Gastroesophageal sphincter (tissue), 3 donors: ENCODE measurements around the gene ARHGAP44.

Experiments
- EP300 ChIP-seq: sonication (generic); formaldehyde crosslinking; IDR thresholded peaks from one replicate; pipeline ENCODE4 v1.6.1; 2017; ENCODE audit warnings: antibody characterized with exemption, mild to moderate bottlenecking
- POLR2A ChIP-seq, 2 donors: fragments of 450-650 bp; IDR thresholded peaks; one replicate each; pipeline ENCODE4 v1.6.1; 2017; ENCODE audit warnings: antibody characterized with exemption in 2 of 2, mild to moderate bottlenecking in 2 of 2, moderate library complexity in 1 of 2
- POLR2AphosphoS5 ChIP-seq: sonication (generic); formaldehyde crosslinking; IDR thresholded peaks from one replicate; pipeline ENCODE4 v1.6.1; 2017; ENCODE audit warnings: antibody characterized with exemption
- TF ChIP-seq, protein P1 (sequence below), 4 experiments: fragments of 200-600 bp in 2 of 4; fragments of 450-650 bp in 2 of 4; sonication (generic) in 1 of 4; IDR thresholded peaks; one replicate each; pipeline ENCODE4 v1.5.1; 2017 to 2019; ENCODE audit warnings: antibody characterized with exemption in 4 of 4, mild to moderate bottlenecking in 2 of 4, moderate library complexity in 2 of 4

DNA sequence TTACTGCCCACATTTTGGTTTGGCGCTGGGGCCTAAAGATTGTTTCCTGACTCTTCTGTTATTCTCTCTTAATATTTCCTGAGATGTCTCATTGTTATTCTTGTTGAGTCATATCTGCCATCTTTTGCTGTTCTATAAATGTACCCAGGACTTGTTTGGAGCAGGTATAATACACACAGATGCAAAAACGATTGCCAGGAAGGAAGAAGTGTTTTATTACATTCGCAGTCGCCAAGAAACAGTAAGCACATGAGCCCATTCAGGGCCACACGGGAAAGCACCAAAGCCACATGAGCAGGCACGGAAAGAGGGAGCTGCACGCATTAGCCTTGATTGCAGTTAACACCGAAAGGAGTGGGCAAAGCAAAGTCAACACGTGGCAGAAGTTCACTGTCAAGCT is 70.2 kb downstream of the ARHGAP44 start:
- no peak for TF ChIP-seq POLR2A (IDR thresholded peaks at IDR 0.05)
- TF ChIP-seq, protein P1, sequence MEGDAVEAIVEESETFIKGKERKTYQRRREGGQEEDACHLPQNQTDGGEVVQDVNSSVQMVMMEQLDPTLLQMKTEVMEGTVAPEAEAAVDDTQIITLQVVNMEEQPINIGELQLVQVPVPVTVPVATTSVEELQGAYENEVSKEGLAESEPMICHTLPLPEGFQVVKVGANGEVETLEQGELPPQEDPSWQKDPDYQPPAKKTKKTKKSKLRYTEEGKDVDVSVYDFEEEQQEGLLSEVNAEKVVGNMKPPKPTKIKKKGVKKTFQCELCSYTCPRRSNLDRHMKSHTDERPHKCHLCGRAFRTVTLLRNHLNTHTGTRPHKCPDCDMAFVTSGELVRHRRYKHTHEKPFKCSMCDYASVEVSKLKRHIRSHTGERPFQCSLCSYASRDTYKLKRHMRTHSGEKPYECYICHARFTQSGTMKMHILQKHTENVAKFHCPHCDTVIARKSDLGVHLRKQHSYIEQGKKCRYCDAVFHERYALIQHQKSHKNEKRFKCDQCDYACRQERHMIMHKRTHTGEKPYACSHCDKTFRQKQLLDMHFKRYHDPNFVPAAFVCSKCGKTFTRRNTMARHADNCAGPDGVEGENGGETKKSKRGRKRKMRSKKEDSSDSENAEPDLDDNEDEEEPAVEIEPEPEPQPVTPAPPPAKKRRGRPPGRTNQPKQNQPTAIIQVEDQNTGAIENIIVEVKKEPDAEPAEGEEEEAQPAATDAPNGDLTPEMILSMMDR (IDR thresholded peaks at IDR 0.05) = no peak
- TF ChIP-seq EP300 = no peak
- TF ChIP-seq POLR2AphosphoS5 = no peak
